Smooth muscle cell (in vitro differentiated cells): ENCODE results near the gene METAP1D. TPM values are rescaled to one million over a fixed set of nuclear protein-coding genes. Genes with fewer than 3 reads are reported as not detected.

ENCODE experiments used
- DNase-seq: peaks from one replicate; lab custom pipeline; 2025; ENCODE audit not compliant: unreplicated experiment; lab: John Stamatoyannopoulos, UW
- H2AFZ ChIP-seq: fragments of 200-600 bp; sonication (generic); 2 replicates; pipeline ENCODE4 v1.6.0; 2016; ENCODE audit warnings: antibody characterized with exemption, low read depth, mild to moderate bottlenecking
- H3F3A ChIP-seq: fragments of 200-600 bp; sonication (generic); 2 replicates; pipeline ENCODE4 v1.6.0; 2017; ENCODE audit warnings: antibody characterized with exemption, low read depth
- H3K27ac ChIP-seq: fragments of 200-600 bp; sonication (generic); 2 replicates; pipeline ENCODE4 v1.5.1; 2016; ENCODE audit warnings: low read depth, mild to moderate bottlenecking
- H3K27me3 ChIP-seq: fragments of 200-600 bp; sonication (generic); 2 replicates; pipeline ENCODE4 v1.6.1; 2016; ENCODE audit warnings: low read depth, mild to moderate bottlenecking
- H3K36me3 ChIP-seq: fragments of 200-600 bp; sonication (generic); 2 replicates; pipeline ENCODE4 v1.5.1; 2016; ENCODE audit warnings: low read depth
- H3K4me1 ChIP-seq: fragments of 200-600 bp; sonication (generic); 2 replicates; pipeline ENCODE4 v1.5.1; 2016; ENCODE audit warnings: low read depth
- H3K4me2 ChIP-seq: fragments of 200-600 bp; sonication (generic); 2 replicates; pipeline ENCODE4 v1.6.0; 2016; ENCODE audit warnings: mild to moderate bottlenecking
- H3K4me3 ChIP-seq: fragments of 200-600 bp; sonication (generic); 2 replicates; pipeline ENCODE4 v1.5.1; 2016; ENCODE audit warnings: mild to moderate bottlenecking
- H3K79me2 ChIP-seq: fragments of 200-600 bp; sonication (generic); 2 replicates; pipeline ENCODE4 v1.6.0; 2016; ENCODE audit warnings: low read depth, mild to moderate bottlenecking
- H3K9ac ChIP-seq: fragments of 200-600 bp; sonication (generic); 2 replicates; pipeline ENCODE4 v1.6.0; 2016; ENCODE audit warnings: low read depth
- H3K9me3 ChIP-seq: fragments of 200-600 bp; sonication (generic); replicated peaks from 2 replicates; pipeline ENCODE4 v1.5.1; 2016; ENCODE audit warnings: low read depth
- H4K20me1 ChIP-seq: fragments of 200-600 bp; sonication (generic); 2 replicates; pipeline ENCODE4 v1.6.0; 2016; ENCODE audit warnings: low read depth
- CTCF ChIP-seq: fragments of 200-600 bp; sonication (generic); IDR thresholded peaks from 2 replicates; pipeline ENCODE4 v1.5.1; 2017; ENCODE audit warnings: borderline replicate concordance, mild to moderate bottlenecking, antibody characterized with exemption; ENCODE audit not compliant: insufficient read depth, poor library complexity, severe bottlenecking
- WGBS: methylation state at CpG from one replicate; pipeline ENCODE4 v1.1.7; 2016; ENCODE audit warnings: low lambda C conversion rate; 5-methylcytosine and 5-hydroxymethylcytosine counted together
- polyA plus RNA-seq: library from polyadenylated mRNA; unstranded; fragments of >200 nt; fragmentation: Nextera tagmentation; extraction: Ambion mirVana; gene quantifications from 2 replicates; pipeline ENCODE4 v1.2.1, GENCODE V29; 2016
- total RNA-seq: library from RNA; depleted of rRNA; stranded (reverse); fragments of >200 nt; gene quantifications from 2 replicates; pipeline ENCODE4 v1.2.3, GENCODE V29; 2014

Gene METAP1D
- total and polyA plus RNA-seq, 2 experiments from 2014 or later, result 5.9 to 7.5 TPM

GRCh38 chr2:172098650-172099471, 99.1 kb downstream of the METAP1D start:
- no peak for TF ChIP-seq CTCF
- peak overlapping the region; percentile 97 for H3K4me2 ChIP-seq
- H3K36me3 ChIP-seq, result no peaks in the 10 kb centered on the region
- H3F3A ChIP-seq, result peaks cover 17% of the 10 kb centered on the region
- no peaks in the 10 kb centered on the region for H3K9me3 ChIP-seq
- peaks cover 70% of the 10 kb centered on the region for H3K4me1 ChIP-seq
- H2AFZ ChIP-seq, result peak overlapping the region; percentile 68
- peak overlapping the region; percentile 70 for H3K9ac ChIP-seq
- H4K20me1 ChIP-seq, result peaks cover 8% of the 10 kb centered on the region
- H3K27ac ChIP-seq, result peak overlapping the region; percentile 89
- H3K79me2 ChIP-seq, result peaks cover 5% of the 10 kb centered on the region
- peak overlapping the region; percentile 68 for H3K4me3 ChIP-seq
- 4% methylated on average over 48 of the region's 61 CpGs for WGBS
- H3K27me3 ChIP-seq, result peaks cover 61% of the 10 kb centered on the region
- DNase-seq, result peak; percentile 75

GRCh38 chr2:172099472-172100079, 99.8 kb downstream of the METAP1D start:
- no peak overlapping the region for H2AFZ ChIP-seq

GRCh38 chr2:172100080-172100934, 100.6 kb downstream of the METAP1D start:
- Histone ChIP-seq H3K27me3 (peaks cover 60% of the 10 kb centered on the region), H3K79me2 (peaks cover 5% of the 10 kb centered on the region), H3K4me3 (peak overlapping the region; percentile 68), H3K9me3 (no peaks in the 10 kb centered on the region), H4K20me1 (peaks cover 8% of the 10 kb centered on the region), H3K36me3 (no peaks in the 10 kb centered on the region), H3K4me1 (peaks cover 62% of the 10 kb centered on the region), H3K27ac (peak overlapping the region; percentile 89), H2AFZ (peak overlapping the region; percentile 33), H3K9ac (peak overlapping the region; percentile 70), H3F3A (peaks cover 17% of the 10 kb centered on the region), H3K4me2 (peak overlapping the region; percentile 97)
- whole genome bisulfite sequencing, result 4% methylated on average over 56 of the region's 72 CpGs
- no peak for DNase-seq
- TF ChIP-seq CTCF, result no peak

More at GRCh38 chr2:172099472-172100079, 99.8 kb downstream of the METAP1D start:
- H3K9ac ChIP-seq, result peak overlapping the region; percentile 70
- DNase-seq, result no peak
- peaks cover 8% of the 10 kb centered on the region for H4K20me1 ChIP-seq
- peak overlapping the region; percentile 89 for H3K27ac ChIP-seq
- H3K4me1 ChIP-seq, result peaks cover 65% of the 10 kb centered on the region
- peaks cover 60% of the 10 kb centered on the region for H3K27me3 ChIP-seq
- H3K79me2 ChIP-seq, result peaks cover 5% of the 10 kb centered on the region
- H3K36me3 ChIP-seq, result no peaks in the 10 kb centered on the region
- no peak for TF ChIP-seq CTCF
- H3K9me3 ChIP-seq, result no peaks in the 10 kb centered on the region
- peaks cover 17% of the 10 kb centered on the region for H3F3A ChIP-seq
- H3K4me2 ChIP-seq, result peak overlapping the region; percentile 97
- H3K4me3 ChIP-seq, result peak overlapping the region; percentile 68
- WGBS, result 4% methylated on average over 13 of the region's 13 CpGs
